ENCODE data around the gene EEPD1.

DNA sequence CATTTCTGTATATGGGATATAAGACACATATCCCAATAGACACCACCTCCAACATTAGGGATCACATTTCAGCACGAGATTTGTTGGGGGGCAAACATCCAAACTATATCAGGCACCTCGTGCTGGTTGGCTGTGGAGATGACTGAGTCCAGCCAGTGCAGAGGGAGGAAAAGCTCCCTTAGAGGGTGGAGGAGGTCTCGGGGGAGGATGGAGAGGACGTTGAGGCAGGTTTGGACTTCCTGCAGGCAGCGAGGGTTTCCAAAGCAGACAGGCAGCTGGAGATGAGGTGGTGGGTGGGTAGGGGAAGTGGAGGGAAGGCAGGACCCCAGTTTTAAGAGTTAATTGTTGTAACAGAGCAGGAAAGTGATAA, 56.7 kb downstream of the EEPD1 start:
- TF ChIP-seq FOXM1 (IDR thresholded peaks at IDR 0.05; ENCODE audit: borderline replicate concordance) (no peak), SUZ12 (IDR thresholded peaks at IDR 0.05) (no peak)

All from HEK293T (cell line).